ENCODE results near the gene DMBX1.

DNA sequence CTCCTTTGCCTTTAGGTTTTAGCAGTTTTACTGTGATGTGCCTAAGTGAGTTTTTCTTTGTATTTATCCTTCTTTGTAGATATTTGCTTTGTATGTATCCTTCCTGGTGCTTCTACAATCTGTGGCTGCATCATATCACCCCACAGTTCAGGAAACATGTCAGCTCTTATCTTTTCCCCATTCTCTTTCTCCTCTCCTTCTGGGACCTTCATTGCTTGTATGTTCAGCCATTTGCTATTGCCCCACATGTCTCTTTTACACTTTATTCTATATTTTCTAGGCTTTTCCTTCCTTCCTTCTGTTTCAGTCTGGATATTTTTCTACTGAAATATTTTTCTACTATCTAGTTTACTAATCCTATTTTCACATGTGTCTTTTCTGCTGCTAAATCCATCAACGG is 46.9 kb downstream of the DMBX1 start:
- TF ChIP-seq, protein P1, sequence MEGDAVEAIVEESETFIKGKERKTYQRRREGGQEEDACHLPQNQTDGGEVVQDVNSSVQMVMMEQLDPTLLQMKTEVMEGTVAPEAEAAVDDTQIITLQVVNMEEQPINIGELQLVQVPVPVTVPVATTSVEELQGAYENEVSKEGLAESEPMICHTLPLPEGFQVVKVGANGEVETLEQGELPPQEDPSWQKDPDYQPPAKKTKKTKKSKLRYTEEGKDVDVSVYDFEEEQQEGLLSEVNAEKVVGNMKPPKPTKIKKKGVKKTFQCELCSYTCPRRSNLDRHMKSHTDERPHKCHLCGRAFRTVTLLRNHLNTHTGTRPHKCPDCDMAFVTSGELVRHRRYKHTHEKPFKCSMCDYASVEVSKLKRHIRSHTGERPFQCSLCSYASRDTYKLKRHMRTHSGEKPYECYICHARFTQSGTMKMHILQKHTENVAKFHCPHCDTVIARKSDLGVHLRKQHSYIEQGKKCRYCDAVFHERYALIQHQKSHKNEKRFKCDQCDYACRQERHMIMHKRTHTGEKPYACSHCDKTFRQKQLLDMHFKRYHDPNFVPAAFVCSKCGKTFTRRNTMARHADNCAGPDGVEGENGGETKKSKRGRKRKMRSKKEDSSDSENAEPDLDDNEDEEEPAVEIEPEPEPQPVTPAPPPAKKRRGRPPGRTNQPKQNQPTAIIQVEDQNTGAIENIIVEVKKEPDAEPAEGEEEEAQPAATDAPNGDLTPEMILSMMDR (IDR thresholded peaks at IDR 0.05) = no peak
- no peak for TF ChIP-seq POLR2A (IDR thresholded peaks at IDR 0.05)

Measured in lower leg skin (tissue), 3 donors.